DND-41 (cell line): ENCODE data around the gene IGLL1.
"Not testable (repeated sequence)": the region's sequence is repeated elsewhere in the genome, so short reads cannot be mapped to it uniquely, and the experiment has no call there.

Source experiments
- ATAC-seq: fragments of 200-7000 bp; cut with Tn5 transposase; 3 replicates; pipeline ENCODE4 v1.9.1; 2021; ENCODE audit warnings: low read depth; ENCODE audit not compliant: insufficient read depth
- DNase-seq: peaks from one replicate; pipeline ENCODE4 v3.0.0-alpha.2; 2020
- H2AFZ ChIP-seq: 2 replicates; pipeline ENCODE4 v1.6.0; 2012; ENCODE audit warnings: low read depth, low read length
- H3K27ac ChIP-seq: 2 replicates; pipeline ENCODE4 v1.5.1; 2012; ENCODE audit warnings: low read length, inconsistent platforms
- H3K27me3 ChIP-seq: fragments of 200-600 bp; sonication (generic); 2 replicates; pipeline ENCODE4 v1.6.0; 2012; ENCODE audit warnings: low read length, mild to moderate bottlenecking, inconsistent platforms; ENCODE audit not compliant: insufficient read depth, poor library complexity
- H3K36me3 ChIP-seq: 2 replicates; pipeline ENCODE4 v1.5.1; 2012; ENCODE audit warnings: low read length, inconsistent platforms; ENCODE audit not compliant: insufficient read depth
- H3K4me1 ChIP-seq: 2 replicates; pipeline ENCODE4 v1.5.1; 2012; ENCODE audit warnings: mild to moderate bottlenecking, low read length; ENCODE audit not compliant: insufficient read depth
- H3K4me2 ChIP-seq: 2 replicates; pipeline ENCODE4 v1.6.0; 2012; ENCODE audit warnings: mild to moderate bottlenecking, moderate library complexity, low read length, inconsistent platforms; ENCODE audit not compliant: insufficient read depth
- H3K4me3 ChIP-seq, 2 experiments: fragments of 200-600 bp in 1 of 2; shearing (Covaris generic) in 1 of 2; 2 replicates each; pipeline ENCODE4 v1.5.1; 2012 to 2016; ENCODE audit warnings: inconsistent platforms in 2 of 2, low read length in 2 of 2, mild to moderate bottlenecking in 2 of 2, low read depth in 1 of 2, moderate library complexity in 1 of 2
- H3K79me2 ChIP-seq: 2 replicates; pipeline ENCODE4 v1.6.0; 2012; ENCODE audit warnings: low read length, inconsistent platforms; ENCODE audit not compliant: insufficient read depth
- H3K9ac ChIP-seq: 2 replicates; pipeline ENCODE4 v1.6.0; 2012; ENCODE audit warnings: low read depth, mild to moderate bottlenecking, inconsistent platforms, low read length, moderate library complexity
- H3K9me3 ChIP-seq: 2 replicates; pipeline ENCODE4 v1.5.1; 2012; ENCODE audit warnings: low read length, moderate library complexity, mild to moderate bottlenecking, inconsistent platforms; ENCODE audit not compliant: insufficient read depth, severe bottlenecking
- H4K20me1 ChIP-seq: 2 replicates; pipeline ENCODE4 v1.6.0; 2012; ENCODE audit warnings: low read length; ENCODE audit not compliant: insufficient read depth
- CTCF ChIP-seq: IDR thresholded peaks from 2 replicates; pipeline ENCODE4 v1.5.1; 2012; ENCODE audit warnings: borderline replicate concordance, low read length, moderate library complexity, mild to moderate bottlenecking; ENCODE audit not compliant: poor library complexity, severe bottlenecking; ENCODE audit errors: extremely low read depth
- EZH2 ChIP-seq: IDR thresholded peaks from 3 replicates; pipeline ENCODE4 v1.6.1; 2012; ENCODE audit warnings: borderline replicate concordance, low read depth, mild to moderate bottlenecking, moderate library complexity, low read length, inconsistent platforms; ENCODE audit not compliant: severe bottlenecking

Gene IGLL1

GRCh38 chr22:23604939-23605712, 25.0 kb upstream of the IGLL1 start:
- H4K20me1 ChIP-seq, result no peaks in the 10 kb centered on the region
- no peak overlapping the region for H3K27ac ChIP-seq
- H3K9ac ChIP-seq, result no peak overlapping the region
- H3K27me3 ChIP-seq, result no peaks in the 10 kb centered on the region
- H3K9me3 ChIP-seq, result no peaks in the 10 kb centered on the region
- H3K79me2 ChIP-seq, result no peaks in the 10 kb centered on the region
- TF ChIP-seq CTCF (no peak), EZH2 (no peak)
- no peak overlapping the region for H3K4me2 ChIP-seq
- H3K4me1 ChIP-seq, result no peaks in the 10 kb centered on the region
- no peak for ATAC-seq
- H3K36me3 ChIP-seq, result no peaks in the 10 kb centered on the region
- H3K4me3 ChIP-seq, result no peak overlapping the region
- no peak for DNase-seq
- H2AFZ ChIP-seq, result no peak overlapping the region

- ATAC-seq (no peak), DNase-seq (no peak)
- Histone ChIP-seq H3K79me2 (no peaks in the 10 kb centered on the region), H3K27ac (no peak overlapping the region), H2AFZ (no peak overlapping the region), H3K9ac (no peak overlapping the region), H3K27me3 (no peaks in the 10 kb centered on the region), H4K20me1 (no peaks in the 10 kb centered on the region), H3K36me3 (no peaks in the 10 kb centered on the region), H3K4me1 (no peaks in the 10 kb centered on the region), H3K9me3 (no peaks in the 10 kb centered on the region), H3K4me3 (no peak overlapping the region), H3K4me2 (no peak overlapping the region)
- TF ChIP-seq CTCF (no peak), EZH2 (no peak)
Observed at GRCh38 chr22:23603266-23603665, 23.2 kb upstream of the IGLL1 start.

GRCh38 chr22:23598805-23599518, 18.9 kb upstream of the IGLL1 start:
- Histone ChIP-seq H3K4me3 (no peak overlapping the region), H4K20me1 (no peaks in the 10 kb centered on the region), H3K79me2 (no peaks in the 10 kb centered on the region), H2AFZ (no peak overlapping the region), H3K4me1 (no peaks in the 10 kb centered on the region), H3K27ac (no peak overlapping the region), H3K9me3 (no peaks in the 10 kb centered on the region), H3K4me2 (no peak overlapping the region), H3K9ac (no peak overlapping the region), H3K27me3 (no peaks in the 10 kb centered on the region), H3K36me3 (no peaks in the 10 kb centered on the region)
- TF ChIP-seq EZH2 (no peak), CTCF (no peak)
- ATAC-seq (no peak), DNase-seq (no peak)

- not testable (repeated sequence) for H3K79me2 ChIP-seq, H3K36me3 ChIP-seq, H3K4me1 ChIP-seq, H2AFZ ChIP-seq, H3K4me2 ChIP-seq, H3K9ac ChIP-seq, H3K27me3 ChIP-seq, DNase-seq, H3K27ac ChIP-seq, H3K4me3 ChIP-seq, H4K20me1 ChIP-seq, H3K9me3 ChIP-seq
- peak; percentile 36; the same call in 1 of the 3 replicates for ATAC-seq
Observed at GRCh38 chr22:23597576-23598268, 17.6 kb upstream of the IGLL1 start.

GRCh38 chr22:23595904-23596303, 15.8 kb upstream of the IGLL1 start:
- not testable (repeated sequence) for ATAC-seq, H3K4me1 ChIP-seq, H3K27ac ChIP-seq, H4K20me1 ChIP-seq, H2AFZ ChIP-seq, H3K27me3 ChIP-seq, H3K9me3 ChIP-seq, H3K4me3 ChIP-seq, H3K36me3 ChIP-seq, H3K9ac ChIP-seq, DNase-seq, H3K79me2 ChIP-seq, H3K4me2 ChIP-seq
